SK-N-SH (cell line): ENCODE measurements around the gene DPP10. TPM values are rescaled to one million over a fixed set of nuclear protein-coding genes. Genes with fewer than 3 reads are reported as not detected.

ENCODE experiments used
- CTCF ChIA-PET: fragments of 300-600, 350-600 bp; formaldehyde crosslinking; extraction: SDS; loops from one replicate; lab custom pipeline; 2021; lab: Yijun Ruan, JAX
- POLR2A ChIA-PET: fragments of 350-600 bp; sonication (Branson Sonifier 250); formaldehyde crosslinking; extraction: SDS; loops from one replicate; lab custom pipeline; 2020; ENCODE audit warnings: antibody characterized with exemption, inconsistent platforms; lab: Yijun Ruan, JAX
- DNase-seq: peaks from one replicate; pipeline ENCODE4 v3.0.0; 2012
- H2AFZ ChIP-seq: fragments of 200-600 bp; sonication (generic); 2 replicates; pipeline ENCODE4 v1.8.1; 2016; ENCODE audit warnings: antibody characterized with exemption, mild to moderate bottlenecking, low read depth
- H3F3A ChIP-seq: fragments of 200-600 bp; sonication (generic); replicated peaks from 2 replicates; pipeline ENCODE3; 2016; ENCODE audit warnings: antibody characterized with exemption, mild to moderate bottlenecking; ENCODE audit not compliant: insufficient read depth
- H3K27ac ChIP-seq, 2 experiments: fragments of 200-500 bp in 1 of 2; fragments of 200-600 bp in 1 of 2; sonication (Bioruptor generic) in 1 of 2; sonication (generic), shearing (Covaris generic) in 1 of 2; 2 replicates each; pipeline versions ENCODE4 v1.5.1 to v1.6.1; 2014 to 2016; ENCODE audit warnings: low read depth in 2 of 2, inconsistent platforms in 1 of 2, low read length in 1 of 2, mild to moderate bottlenecking in 1 of 2, mixed read lengths in 1 of 2
- H3K27me3 ChIP-seq: fragments of 200-600 bp; sonication (generic), shearing (Covaris generic); 2 replicates; pipeline ENCODE4 v1.6.1; 2016; ENCODE audit warnings: mixed run types; ENCODE audit not compliant: insufficient read depth
- H3K36me3 ChIP-seq, 2 experiments: fragments of 200-500 bp in 1 of 2; fragments of 200-600 bp in 1 of 2; sonication (Bioruptor generic) in 1 of 2; sonication (generic) in 1 of 2; replicated peaks in 1 of 2; 2 replicates each; pipeline versions ENCODE3 to v1.5.1; 2014 to 2016; ENCODE audit warnings: low read length in 1 of 2, mild to moderate bottlenecking in 1 of 2; ENCODE audit not compliant: insufficient read depth in 2 of 2, control insufficient read depth in 1 of 2
- H3K4me1 ChIP-seq, 2 experiments: fragments of 200-500 bp in 1 of 2; fragments of 200-600 bp in 1 of 2; sonication (Bioruptor generic) in 1 of 2; sonication (generic), shearing (Covaris generic) in 1 of 2; 2 replicates each; pipeline versions ENCODE4 v1.5.1 to v1.6.1; 2014 to 2016; ENCODE audit warnings: low read depth in 1 of 2, low read length in 1 of 2, mixed run types in 1 of 2; ENCODE audit not compliant: insufficient read depth in 2 of 2, control insufficient read depth in 1 of 2
- H3K4me2 ChIP-seq: fragments of 200-600 bp; sonication (generic), shearing (Covaris generic); 2 replicates; pipeline ENCODE4 v1.6.1; 2017; ENCODE audit warnings: mixed run types
- H3K4me3 ChIP-seq, 2 experiments: fragments of 200-500 bp in 1 of 2; fragments of 200-600 bp in 1 of 2; sonication (Bioruptor generic) in 1 of 2; sonication (generic), shearing (Covaris generic) in 1 of 2; 2 replicates each; pipeline versions ENCODE4 v1.5.1 to v1.8.1; 2014 to 2016; ENCODE audit warnings: low read depth in 2 of 2, inconsistent platforms in 1 of 2, low read length in 1 of 2, mild to moderate bottlenecking in 1 of 2, mixed read lengths in 1 of 2, moderate library complexity in 1 of 2
- H3K79me2 ChIP-seq: fragments of 200-600 bp; sonication (generic); 2 replicates; pipeline ENCODE4 v1.8.1; 2017; ENCODE audit warnings: mild to moderate bottlenecking; ENCODE audit not compliant: insufficient read depth
- H3K9ac ChIP-seq: fragments of 200-600 bp; sonication (generic); 2 replicates; pipeline ENCODE4 v1.6.1; 2017; ENCODE audit warnings: mixed run types
- H3K9me2 ChIP-seq: fragments of 200-600 bp; sonication (generic); 2 replicates; pipeline ENCODE4 v1.6.1; 2017; ENCODE audit warnings: mixed run types
- H3K9me3 ChIP-seq: fragments of 200-600 bp; sonication (generic); 2 replicates; pipeline ENCODE4 v1.6.1; 2017; ENCODE audit warnings: mixed run types, mild to moderate bottlenecking, moderate library complexity
- H4K20me1 ChIP-seq: fragments of 200-600 bp; sonication (generic); 2 replicates; pipeline ENCODE4 v1.6.1; 2017; ENCODE audit warnings: mild to moderate bottlenecking, mixed run types; ENCODE audit not compliant: insufficient read depth
- CHD2 ChIP-seq: fragments of 150-350 bp; IDR thresholded peaks from 2 replicates; pipeline ENCODE4 v1.6.1; 2018; ENCODE audit warnings: low read length; ENCODE audit not compliant: partially characterized antibody
- ELF1 ChIP-seq: IDR thresholded peaks from 2 replicates; pipeline ENCODE4 v1.4.0; 2012
- EZH2phosphoT487 ChIP-seq: fragments of 200-600 bp; sonication (generic); IDR thresholded peaks from 2 replicates; pipeline ENCODE4 v1.6.1; 2017; ENCODE audit warnings: low read depth, mixed run types, mild to moderate bottlenecking, antibody characterized with exemption, moderate library complexity, borderline replicate concordance
- FOXJ3 ChIP-seq: sonication (generic); formaldehyde crosslinking; IDR thresholded peaks from 2 replicates; pipeline ENCODE4 v1.5.1; 2020; ENCODE audit warnings: mild to moderate bottlenecking, missing genetic modification reagents
- MXI1 ChIP-seq: IDR thresholded peaks from 2 replicates; pipeline ENCODE4 v1.6.1; 2012; ENCODE audit warnings: mild to moderate bottlenecking, low read depth, low read length, improper control_type of control experiment
- POLR2AphosphoS5 ChIP-seq: IDR thresholded peaks from 2 replicates; pipeline ENCODE4 v1.6.1; 2012; ENCODE audit warnings: low read depth, low read length
- RAD21 ChIP-seq: IDR thresholded peaks from 2 replicates; pipeline ENCODE4 v1.6.1; 2012; ENCODE audit warnings: mild to moderate bottlenecking, low read length
- RCOR1 ChIP-seq: fragments of 150-350 bp; IDR thresholded peaks from 2 replicates; pipeline ENCODE4 v1.6.1; 2017; ENCODE audit warnings: antibody characterized with exemption, low read length
- RFX5 ChIP-seq: IDR thresholded peaks from 2 replicates; pipeline ENCODE4 v1.6.1; 2012; ENCODE audit warnings: mild to moderate bottlenecking, improper control_type of control experiment, low read length
- SIN3A ChIP-seq: IDR thresholded peaks from 2 replicates; pipeline ENCODE4 v1.6.1; 2012; ENCODE audit warnings: low read depth, mild to moderate bottlenecking, low read length, moderate library complexity, borderline replicate concordance
- SMC3 ChIP-seq: IDR thresholded peaks from 2 replicates; pipeline ENCODE4 v1.6.1; 2012; ENCODE audit warnings: low read depth, low read length, improper control_type of control experiment
- TCF12 ChIP-seq: IDR thresholded peaks from 2 replicates; pipeline ENCODE4 v1.4.0; 2012
- TEAD4 ChIP-seq: IDR thresholded peaks from 2 replicates; pipeline ENCODE4 v1.4.0; 2012; ENCODE audit warnings: mild to moderate bottlenecking, borderline replicate concordance; ENCODE audit not compliant: insufficient read depth
- WGBS: methylation state at CpG from one replicate; pipeline ENCODE4 v1.1.6; 2017; ENCODE audit warnings: low lambda C conversion rate; 5-methylcytosine and 5-hydroxymethylcytosine counted together
- polyA plus RNA-seq, 3 experiments: library from polyadenylated mRNA; depleted of rRNA; stranded (reverse); fragments of >200 nt; gene quantifications; 2 replicates each; pipeline ENCODE4 v1.2.3, GENCODE V29; 2012
- TF ChIP-seq, protein P1 (sequence below): IDR thresholded peaks from 2 replicates; pipeline ENCODE4; 2012
- TF ChIP-seq, protein P2 (sequence below): IDR thresholded peaks from 2 replicates; pipeline ENCODE4 v1.4.0; 2012; ENCODE audit warnings: low read depth, borderline replicate concordance
- TF ChIP-seq, protein P3 (sequence below): fragments of 150-350 bp; IDR thresholded peaks from 2 replicates; pipeline ENCODE4 v1.6.1; 2016; ENCODE audit warnings: mild to moderate bottlenecking, low read depth, low read length

DPP10 gene
- polyA plus RNA-seq, 1 of the 3 experiments (the other 2 are of a cell fraction), result not detected

DNA sequence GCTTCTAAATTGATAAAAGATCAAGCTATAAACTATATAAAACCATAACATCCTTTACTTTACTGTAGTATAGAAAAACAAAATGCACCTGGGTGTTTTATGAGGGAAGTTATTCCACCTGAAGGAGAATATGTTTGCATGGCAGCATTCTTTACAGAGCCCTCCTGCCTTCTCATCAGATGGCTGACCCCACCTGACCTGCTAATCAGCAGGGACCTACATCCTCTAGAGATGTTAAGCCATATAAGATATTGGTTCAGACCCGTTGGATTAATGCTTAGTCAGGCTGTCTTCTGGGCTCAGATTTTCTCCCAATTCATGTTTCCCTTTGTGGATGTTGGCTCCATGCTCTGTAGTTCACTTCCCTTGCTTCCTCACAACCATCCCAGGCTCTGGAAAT is 414.8 kb downstream of the DPP10 start:
- H3K36me3 ChIP-seq, result no peaks in the 10 kb centered on the region
- CTCF ChIA-PET, result no interaction called here
- H3K9me3 ChIP-seq, result no peaks in the 10 kb centered on the region
- no peaks in the 10 kb centered on the region for H3K4me1 ChIP-seq
- H3K4me2 ChIP-seq, result no peak overlapping the region
- no peak overlapping the region for H3K4me3 ChIP-seq
- TF ChIP-seq TCF12, result no peak
- TF ChIP-seq SMC3, result no peak
- no peak for TF ChIP-seq EZH2phosphoT487
- no peak for TF ChIP-seq RCOR1
- TF ChIP-seq, protein P1, sequence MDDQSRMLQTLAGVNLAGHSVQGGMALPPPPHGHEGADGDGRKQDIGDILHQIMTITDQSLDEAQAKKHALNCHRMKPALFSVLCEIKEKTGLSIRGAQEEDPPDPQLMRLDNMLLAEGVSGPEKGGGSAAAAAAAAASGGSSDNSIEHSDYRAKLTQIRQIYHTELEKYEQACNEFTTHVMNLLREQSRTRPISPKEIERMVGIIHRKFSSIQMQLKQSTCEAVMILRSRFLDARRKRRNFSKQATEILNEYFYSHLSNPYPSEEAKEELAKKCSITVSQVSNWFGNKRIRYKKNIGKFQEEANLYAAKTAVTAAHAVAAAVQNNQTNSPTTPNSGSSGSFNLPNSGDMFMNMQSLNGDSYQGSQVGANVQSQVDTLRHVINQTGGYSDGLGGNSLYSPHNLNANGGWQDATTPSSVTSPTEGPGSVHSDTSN, result no peak
- TF ChIP-seq RAD21, result no peak
- no peak for TF ChIP-seq CHD2
- no peak for TF ChIP-seq TEAD4
- TF ChIP-seq, protein P2, sequence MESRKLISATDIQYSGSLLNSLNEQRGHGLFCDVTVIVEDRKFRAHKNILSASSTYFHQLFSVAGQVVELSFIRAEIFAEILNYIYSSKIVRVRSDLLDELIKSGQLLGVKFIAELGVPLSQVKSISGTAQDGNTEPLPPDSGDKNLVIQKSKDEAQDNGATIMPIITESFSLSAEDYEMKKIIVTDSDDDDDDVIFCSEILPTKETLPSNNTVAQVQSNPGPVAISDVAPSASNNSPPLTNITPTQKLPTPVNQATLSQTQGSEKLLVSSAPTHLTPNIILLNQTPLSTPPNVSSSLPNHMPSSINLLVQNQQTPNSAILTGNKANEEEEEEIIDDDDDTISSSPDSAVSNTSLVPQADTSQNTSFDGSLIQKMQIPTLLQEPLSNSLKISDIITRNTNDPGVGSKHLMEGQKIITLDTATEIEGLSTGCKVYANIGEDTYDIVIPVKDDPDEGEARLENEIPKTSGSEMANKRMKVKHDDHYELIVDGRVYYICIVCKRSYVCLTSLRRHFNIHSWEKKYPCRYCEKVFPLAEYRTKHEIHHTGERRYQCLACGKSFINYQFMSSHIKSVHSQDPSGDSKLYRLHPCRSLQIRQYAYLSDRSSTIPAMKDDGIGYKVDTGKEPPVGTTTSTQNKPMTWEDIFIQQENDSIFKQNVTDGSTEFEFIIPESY, result no peak
- TF ChIP-seq SIN3A, result no peak
- H2AFZ ChIP-seq, result no peak overlapping the region
- H3K79me2 ChIP-seq, result no peaks in the 10 kb centered on the region
- no peaks in the 10 kb centered on the region for H3K9me2 ChIP-seq
- no peaks in the 10 kb centered on the region for H3K27me3 ChIP-seq
- 0% methylated on average over 1 of the region's 1 CpG for WGBS
- no peaks in the 10 kb centered on the region for H4K20me1 ChIP-seq
- H3K9ac ChIP-seq, result no peak overlapping the region
- POLR2A ChIA-PET, result no interaction called here
- no peak for DNase-seq
- no peak overlapping the region for H3K27ac ChIP-seq
- no peaks in the 10 kb centered on the region for H3F3A ChIP-seq

DNA sequence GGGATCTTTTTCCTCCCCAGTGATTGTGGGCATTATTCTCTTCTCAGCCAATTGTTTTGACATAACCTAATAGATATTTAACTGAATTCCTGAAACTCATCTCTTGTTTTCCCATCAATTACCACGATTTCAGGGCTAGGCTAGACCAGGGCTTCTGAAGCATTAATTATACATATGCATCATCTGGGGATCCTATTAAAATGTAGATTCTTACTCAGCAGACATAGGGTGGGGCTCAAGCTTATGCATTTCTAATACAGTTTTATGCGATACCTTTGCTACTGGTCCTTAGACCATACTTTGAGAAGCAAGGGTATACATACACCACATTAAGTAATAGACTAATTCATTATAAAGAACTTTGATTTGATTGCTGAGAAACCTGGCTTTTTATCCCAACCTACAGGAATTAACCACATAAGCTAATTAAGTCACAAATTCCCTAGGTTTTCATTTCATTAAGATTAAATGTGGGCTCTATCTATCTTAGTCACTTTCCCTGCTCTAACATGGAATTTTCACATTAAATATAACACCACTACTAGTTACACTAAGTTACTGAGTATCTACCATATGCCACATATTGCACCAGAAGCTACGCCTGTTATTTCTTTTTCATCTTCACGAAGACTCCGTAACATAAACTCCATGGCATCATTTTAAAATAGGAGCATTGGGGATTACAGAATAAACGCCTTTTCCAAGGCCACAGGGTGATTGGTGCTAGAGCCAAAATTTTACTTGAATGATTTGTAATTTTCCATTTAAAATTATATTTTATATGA is 417.5 kb downstream of the DPP10 start:
- DNase-seq, result no peak
- Histone ChIP-seq H4K20me1 (no peaks in the 10 kb centered on the region), H3K4me1 (no peaks in the 10 kb centered on the region), H3K9me2 (no peaks in the 10 kb centered on the region), H3K79me2 (no peaks in the 10 kb centered on the region), H3K4me2 (no peak overlapping the region), H2AFZ (no peak overlapping the region), H3K36me3 (no peaks in the 10 kb centered on the region), H3K27me3 (no peaks in the 10 kb centered on the region), H3K9me3 (no peaks in the 10 kb centered on the region), H3K4me3 (no peak overlapping the region), H3K27ac (no peak overlapping the region), H3K9ac (no peak overlapping the region), H3F3A (no peaks in the 10 kb centered on the region)
- 38% methylated on average over 6 of the region's 6 CpGs for WGBS
- CTCF ChIA-PET, result no interaction called here
- POLR2A ChIA-PET, result no interaction called here
- no peak for TF ChIP-seq RCOR1
- no peak for TF ChIP-seq RFX5
- TF ChIP-seq FOXJ3 (CRISPR knock-in tag), result no peak
- no peak for TF ChIP-seq ELF1
- no peak for TF ChIP-seq SMC3
- TF ChIP-seq POLR2AphosphoS5, result no peak
- TF ChIP-seq, protein P2, result no peak
- TF ChIP-seq MXI1, result no peak
- TF ChIP-seq, protein P3, sequence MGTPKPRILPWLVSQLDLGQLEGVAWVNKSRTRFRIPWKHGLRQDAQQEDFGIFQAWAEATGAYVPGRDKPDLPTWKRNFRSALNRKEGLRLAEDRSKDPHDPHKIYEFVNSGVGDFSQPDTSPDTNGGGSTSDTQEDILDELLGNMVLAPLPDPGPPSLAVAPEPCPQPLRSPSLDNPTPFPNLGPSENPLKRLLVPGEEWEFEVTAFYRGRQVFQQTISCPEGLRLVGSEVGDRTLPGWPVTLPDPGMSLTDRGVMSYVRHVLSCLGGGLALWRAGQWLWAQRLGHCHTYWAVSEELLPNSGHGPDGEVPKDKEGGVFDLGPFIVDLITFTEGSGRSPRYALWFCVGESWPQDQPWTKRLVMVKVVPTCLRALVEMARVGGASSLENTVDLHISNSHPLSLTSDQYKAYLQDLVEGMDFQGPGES, result no peak
- TF ChIP-seq TEAD4, result no peak
- no peak for TF ChIP-seq CHD2
